ENCODE measurements around the gene RASSF1. TPM values are rescaled to one million over a fixed set of nuclear protein-coding genes. Genes with fewer than 3 reads are reported as not detected.

RASSF1 gene
- total RNA-seq = 19.1 and 21.7 TPM in 2 replicates

GRCh38 chr3:50340448-50341329, at the start of gene RASSF1:
TSS of gene RASSF1 (minus strand) at chr3:50340836. CDS start at chr3:50340805, 31 bp downstream.

GRCh38 chr3:50358911-50359759, 18.5 kb upstream of the RASSF1 start, which contains the start of gene TMEM115:
TSS of gene TMEM115 (minus strand) at chr3:50359521. CDS start at chr3:50359063, 458 bp downstream.

GRCh38 chr3:50350527-50351322, 10.1 kb upstream of the RASSF1 start, which contains the start of the genes CYB561D2 and NPRL2:
TSS of gene CYB561D2 (plus strand) at chr3:50350862. CDS start at chr3:50351434, 572 bp downstream.
TSS of gene NPRL2 (minus strand) at chr3:50350775. CDS start at chr3:50350652, 123 bp downstream.

GRCh38 chr3:50345586-50346234, 5.1 kb upstream of the RASSF1 start, which contains the start of gene ZMYND10:
TSS of gene ZMYND10 (minus strand) at chr3:50345732. CDS start at chr3:50345579, 153 bp downstream.

GRCh38 chr3:50327943-50328691, 12.5 kb downstream of the RASSF1 start, which contains the start of gene TUSC2:
TSS of gene TUSC2 (minus strand) at chr3:50328223. CDS start at chr3:50328099, 124 bp downstream.

GRCh38 chr3:50322386-50323091, 18.1 kb downstream of the RASSF1 start, which contains the start of gene HYAL2:
TSS of gene HYAL2 (minus strand) at chr3:50322745. CDS start at chr3:50320489, 2,256 bp downstream.

GRCh38 chr3:50303013-50303815, 37.4 kb downstream of the RASSF1 start, which contains the start of gene HYAL1:
TSS of gene HYAL1 (minus strand) at chr3:50303574. CDS start at chr3:50302956, 618 bp downstream.

GRCh38 chr3:50298836-50299637, 41.6 kb downstream of the RASSF1 start, which contains the start of the genes HYAL3 and NAA80:
TSS of gene HYAL3 (minus strand) at chr3:50299405. CDS start at chr3:50295602, 3,803 bp downstream.
TSS of gene NAA80 (minus strand) at chr3:50299405. CDS start at chr3:50297463, 1,942 bp downstream.

GRCh38 chr3:50292159-50293078, 48.2 kb downstream of the RASSF1 start, which contains the start of gene IFRD2:
TSS of gene IFRD2 (minus strand) at chr3:50292429. CDS start at chr3:50292274, 155 bp downstream.

Other genes starting within 250 kb of the RASSF1 start
- 9.5 and 14.2 TPM in 2 replicates for gene SEMA3F, start 185.5 kb downstream of the RASSF1 start, total RNA-seq
- not detected in 2 replicates for gene GNAT1, start 149.2 kb downstream of the RASSF1 start, total RNA-seq
- gene SLC38A3, start 135.6 kb downstream of the RASSF1 start, total RNA-seq = 0.11 and 0.39 TPM in 2 replicates
- 211 and 281 TPM in 2 replicates for gene GNAI2, start 104.6 kb downstream of the RASSF1 start, total RNA-seq
- gene SEMA3B, start 71.7 kb downstream of the RASSF1 start, total RNA-seq = 16.5 and 24.4 TPM in 2 replicates
- gene LSMEM2, start 61.7 kb downstream of the RASSF1 start, total RNA-seq = 0.13 and 0.22 TPM in 2 replicates
- 41.7 and 52.7 TPM in 2 replicates for gene IFRD2, start 48.4 kb downstream of the RASSF1 start, total RNA-seq
- 1.8 and 3.3 TPM in 2 replicates for gene HYAL3, start 41.4 kb downstream of the RASSF1 start, total RNA-seq
- gene NAA80, start 41.4 kb downstream of the RASSF1 start, total RNA-seq = 4.3 and 5.6 TPM in 2 replicates
- gene HYAL1, start 37.3 kb downstream of the RASSF1 start, total RNA-seq = 14.5 and 15.5 TPM in 2 replicates
- gene HYAL2, start 18.1 kb downstream of the RASSF1 start, total RNA-seq = 25.9 and 27.8 TPM in 2 replicates
- 11.1 and 14.5 TPM in 2 replicates for gene TUSC2, start 12.6 kb downstream of the RASSF1 start, total RNA-seq
- 2.0 and 4.2 TPM in 2 replicates for gene ZMYND10, start 4.9 kb upstream of the RASSF1 start, total RNA-seq
- gene NPRL2, start 9.9 kb upstream of the RASSF1 start, total RNA-seq = 15.8 and 17.5 TPM in 2 replicates
- gene CYB561D2, start 10.0 kb upstream of the RASSF1 start, total RNA-seq = 17.8 and 18.3 TPM in 2 replicates
- gene TMEM115, start 18.7 kb upstream of the RASSF1 start, total RNA-seq = 40.9 and 47.1 TPM in 2 replicates
- 0.22 TPM in 1 of 2 replicates, not detected in the other for gene CACNA2D2, start 162.8 kb upstream of the RASSF1 start, total RNA-seq
- 18.4 and 21.8 TPM in 2 replicates for gene C3orf18, start 226.9 kb upstream of the RASSF1 start, total RNA-seq
- gene HEMK1, start 228.7 kb upstream of the RASSF1 start, total RNA-seq = 11.1 and 12.2 TPM in 2 replicates

Measured in articular chondrocyte of knee joint (primary cell).